ENCODE results near the gene TMEM171. TPM values are rescaled to one million over a fixed set of nuclear protein-coding genes. Genes with fewer than 3 reads are reported as not detected.

The TMEM171 gene
- total and polyA plus RNA-seq, 8 donors = 0.16 to 0.87 (median 0.27) TPM; not detected in 1

GRCh38 chr5:73118391-73118973, 1.9 kb upstream of the TMEM171 start:
- FAIRE-seq (no peak), ATAC-seq (peak; percentile 15 to 57 (median 38)), DNase-seq (peak in 2 of 6 donors; percentile 4 to 31)
- Histone ChIP-seq H3K9me3 (no peaks in the 10 kb centered on the region), H3K27ac (no peak overlapping the region), H3K4me3 (no peak overlapping the region), H3K4me1 (peaks cover 0 to 6% (median 2%) of the 10 kb centered on the region in 3 donors), H3K36me3 (no peaks in the 10 kb centered on the region), H3K27me3 (no peaks in the 10 kb centered on the region)
- 18 to 28% methylated on average over 5 of the region's 5 CpGs for WGBS, 2 donors
- TF ChIP-seq, protein P1, sequence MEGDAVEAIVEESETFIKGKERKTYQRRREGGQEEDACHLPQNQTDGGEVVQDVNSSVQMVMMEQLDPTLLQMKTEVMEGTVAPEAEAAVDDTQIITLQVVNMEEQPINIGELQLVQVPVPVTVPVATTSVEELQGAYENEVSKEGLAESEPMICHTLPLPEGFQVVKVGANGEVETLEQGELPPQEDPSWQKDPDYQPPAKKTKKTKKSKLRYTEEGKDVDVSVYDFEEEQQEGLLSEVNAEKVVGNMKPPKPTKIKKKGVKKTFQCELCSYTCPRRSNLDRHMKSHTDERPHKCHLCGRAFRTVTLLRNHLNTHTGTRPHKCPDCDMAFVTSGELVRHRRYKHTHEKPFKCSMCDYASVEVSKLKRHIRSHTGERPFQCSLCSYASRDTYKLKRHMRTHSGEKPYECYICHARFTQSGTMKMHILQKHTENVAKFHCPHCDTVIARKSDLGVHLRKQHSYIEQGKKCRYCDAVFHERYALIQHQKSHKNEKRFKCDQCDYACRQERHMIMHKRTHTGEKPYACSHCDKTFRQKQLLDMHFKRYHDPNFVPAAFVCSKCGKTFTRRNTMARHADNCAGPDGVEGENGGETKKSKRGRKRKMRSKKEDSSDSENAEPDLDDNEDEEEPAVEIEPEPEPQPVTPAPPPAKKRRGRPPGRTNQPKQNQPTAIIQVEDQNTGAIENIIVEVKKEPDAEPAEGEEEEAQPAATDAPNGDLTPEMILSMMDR (IDR thresholded peaks at IDR 0.05) = no peak
- intact Hi-C loops (cut with DNase I) = no loop called here

GRCh38 chr5:73119451-73120157, 771 bp upstream of the TMEM171 start:
- H3K4me1 ChIP-seq = peaks cover 0 to 6% (median 2%) of the 10 kb centered on the region in 3 donors

GRCh38 chr5:73121119-73121463, 716 bp downstream of the TMEM171 start:
- DNase-seq (no peak), ATAC-seq (no peak), FAIRE-seq (no peak)
- WGBS, 2 donors = 39 to 43% methylated on average over 6 of the region's 6 CpGs
- Histone ChIP-seq H3K27me3 (no peaks in the 10 kb centered on the region), H3K9me3 (no peaks in the 10 kb centered on the region), H3K4me3 (peak overlapping the region in 2 of 4 donors; percentile 35 to 45), H3K36me3 (no peaks in the 10 kb centered on the region), H3K27ac (no peak overlapping the region), H3K4me1 (peaks cover 0 to 6% (median 2%) of the 10 kb centered on the region in 3 donors)
- TF ChIP-seq, protein P1 (IDR thresholded peaks at IDR 0.05) = no peak
- intact Hi-C loops (cut with DNase I) = no loop called here

More at GRCh38 chr5:73119451-73120157, 771 bp upstream of the TMEM171 start:
- no peak overlapping the region for H3K4me3 ChIP-seq
- peak in 3 of 6 donors; percentile 24 to 31 (median 27) for DNase-seq
- no peaks in the 10 kb centered on the region for H3K36me3 ChIP-seq
- no peaks in the 10 kb centered on the region for H3K27me3 ChIP-seq
- TF ChIP-seq, protein P1 (IDR thresholded peaks at IDR 0.05) = no peak
- peak overlapping the region in 1 of 4 donors; percentile 28 for H3K27ac ChIP-seq
- H3K9me3 ChIP-seq = no peaks in the 10 kb centered on the region
- WGBS, 2 donors = 75% methylated on average over 35 to 40 of the region's 40 CpGs
- no peak for FAIRE-seq
- peak; percentile 27 to 60 (median 55) for ATAC-seq
- intact Hi-C loops (cut with DNase I) = no loop called here

DNA sequence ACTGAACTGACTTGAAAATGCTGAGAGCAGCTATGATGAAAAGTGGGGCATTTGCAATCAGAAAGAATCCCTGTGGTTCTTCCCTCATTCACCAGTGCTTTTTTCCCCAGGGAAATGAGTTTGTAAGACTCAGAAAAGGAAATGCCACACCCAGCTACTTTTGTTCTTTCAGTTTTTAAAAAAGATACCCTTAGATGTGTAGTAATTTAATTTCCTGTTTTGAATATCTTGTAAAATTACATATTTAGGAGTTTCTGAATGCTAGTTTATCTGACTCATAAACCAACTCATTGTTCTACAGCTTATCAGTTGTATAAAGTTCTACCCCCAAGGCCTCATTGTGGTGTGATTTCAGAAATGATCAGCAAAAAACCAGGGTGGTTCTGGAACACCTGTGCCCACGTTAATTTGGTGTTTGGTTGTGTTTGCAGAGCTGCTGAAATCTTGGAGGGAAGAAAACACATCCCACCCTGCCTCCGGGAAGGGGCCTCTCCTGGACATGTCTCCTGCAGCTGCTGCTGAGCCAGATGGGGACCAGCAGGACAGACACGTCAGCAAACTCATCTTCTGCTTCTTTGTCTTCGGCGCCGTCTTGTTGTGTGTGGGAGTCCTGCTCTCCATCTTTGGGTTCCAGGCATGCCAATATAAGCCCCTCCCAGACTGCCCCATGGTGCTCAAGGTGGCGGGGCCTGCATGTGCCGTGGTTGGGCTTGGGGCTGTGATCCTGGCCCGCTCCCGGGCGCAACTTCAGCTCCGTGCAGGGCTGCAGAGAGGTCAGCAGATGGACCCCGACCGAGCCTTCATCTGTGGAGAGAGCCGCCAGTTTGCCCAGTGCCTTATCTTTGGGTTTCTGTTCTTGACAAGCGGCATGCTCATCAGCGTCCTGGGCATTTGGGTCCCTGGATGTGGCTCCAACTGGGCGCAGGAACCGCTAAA, 2.8 kb downstream of the TMEM171 start:
- TF ChIP-seq, protein P1 (IDR thresholded peaks at IDR 0.05) = no peak
- no peak overlapping the region for H3K4me3 ChIP-seq
- FAIRE-seq (no peak), DNase-seq (no peak), ATAC-seq (no peak)
- no peaks in the 10 kb centered on the region for H3K27me3 ChIP-seq
- no peak overlapping the region for H3K27ac ChIP-seq
- H3K36me3 ChIP-seq = no peaks in the 10 kb centered on the region
- no peaks in the 10 kb centered on the region for H3K9me3 ChIP-seq
- intact Hi-C loops (cut with DNase I) = no loop called here
- 80 to 85% methylated on average over 19 of the region's 19 CpGs for whole genome bisulfite sequencing, 2 donors
- H3K4me1 ChIP-seq = peaks cover 0 to 6% (median 2%) of the 10 kb centered on the region in 3 donors

Measured in pancreas (tissue), 10 donors.